B cell (primary cell): Measurements from ENCODE around the gene BTNL2. TPM values are rescaled to one million over a fixed set of nuclear protein-coding genes. Genes with fewer than 3 reads are reported as not detected.
A peak's percentile ranks its signal among the peaks of the same experiment; 100 is the strongest.

Source experiments
- ATAC-seq: fragments of 200-7000 bp; cut with Tn5 transposase; one replicate; pipeline ENCODE4 v1.10.0; 2021; ENCODE audit warnings: low read depth, mild to moderate bottlenecking, moderate number of reproducible peaks, moderate library complexity
- CTCF ChIA-PET: fragments of 350-600 bp; sonication (Branson Sonifier 250); formaldehyde crosslinking; loops from one replicate; lab custom pipeline; 2021; ENCODE audit warnings: antibody characterized with exemption, inconsistent platforms; lab: Charles Lee
- POLR2A ChIA-PET: fragments of 350-600 bp; sonication (Branson Sonifier 250); formaldehyde crosslinking; loops from one replicate; lab custom pipeline; 2021; ENCODE audit warnings: antibody characterized with exemption; lab: Charles Lee
- DNase-seq: peaks from one replicate; pipeline ENCODE4 v3.0.0; 2013
- H2AFZ ChIP-seq: 2 replicates; pipeline ENCODE4 v1.6.1; 2012; ENCODE audit warnings: mild to moderate bottlenecking, low read depth, low read length; ENCODE audit not compliant: insufficient read depth, poor library complexity, severe bottlenecking
- H3K27ac ChIP-seq, 2 donors: 1 replicate in 1 of 2; 2 replicates in 1 of 2; pipeline ENCODE4 v1.5.1; 2012 to 2013; ENCODE audit warnings: low read length in 2 of 2, mild to moderate bottlenecking in 2 of 2, moderate library complexity in 1 of 2
- H3K27me3 ChIP-seq, 4 experiments: fragments of 200-600 bp in 1 of 4; sonication (generic) in 1 of 4; replicated peaks in 1 of 4; 1 replicate in 2 of 4; 2 replicates in 2 of 4; pipeline versions ENCODE4 v1.6.1 to v1.7.0; 2013 to 2016; ENCODE audit warnings: low read length in 3 of 4, mild to moderate bottlenecking in 2 of 4, mixed read lengths in 1 of 4, moderate library complexity in 1 of 4; ENCODE audit not compliant: insufficient read depth in 4 of 4, control insufficient read depth in 3 of 4; ENCODE audit errors: control extremely low read depth in 1 of 4
- H3K36me3 ChIP-seq, 2 experiments: replicated peaks in 1 of 2; 1 replicate in 1 of 2; 2 replicates in 1 of 2; pipeline versions ENCODE4 v1.6.1 to v1.7.1; 2013; ENCODE audit warnings: low read length in 1 of 2; ENCODE audit not compliant: insufficient read depth in 2 of 2, control insufficient read depth in 1 of 2; ENCODE audit errors: control extremely low read depth in 1 of 2, extremely low read depth in 1 of 2
- H3K4me1 ChIP-seq, 2 donors: fragments of 200-600 bp in 1 of 2; sonication (generic) in 1 of 2; 1 replicate in 1 of 2; 2 replicates in 1 of 2; pipeline versions ENCODE4 v1.5.1 to v1.6.1; 2013 to 2017; ENCODE audit warnings: low read length in 2 of 2; ENCODE audit not compliant: control insufficient read depth in 2 of 2, insufficient read depth in 2 of 2
- H3K4me2 ChIP-seq: replicated peaks from 2 replicates; pipeline ENCODE3; 2012; ENCODE audit warnings: mild to moderate bottlenecking, low read depth, low read length; ENCODE audit not compliant: poor library complexity, severe bottlenecking
- H3K4me3 ChIP-seq, 5 experiments: fragments of 200-600 bp in 1 of 5; sonication (generic) in 1 of 5; 1 replicate in 3 of 5; 2 replicates in 2 of 5; pipeline versions ENCODE4 v1.5.1 to v1.7.0; 2011 to 2016; ENCODE audit warnings: low read length in 4 of 5, mild to moderate bottlenecking in 4 of 5, low read depth in 2 of 5, control low read depth in 1 of 5, moderate library complexity in 1 of 5; ENCODE audit not compliant: insufficient read depth in 1 of 5; ENCODE audit errors: control extremely low read depth in 1 of 5, extremely low read depth in 1 of 5
- H3K79me2 ChIP-seq: fragments of 200-600 bp; sonication (generic); one replicate; pipeline ENCODE4 v1.6.0; 2016; ENCODE audit warnings: low read length; ENCODE audit not compliant: control insufficient read depth, insufficient read depth
- H3K9ac ChIP-seq: fragments of 200-600 bp; sonication (generic); 2 replicates; pipeline ENCODE4 v1.6.1; 2017; ENCODE audit warnings: mild to moderate bottlenecking, low read length, moderate library complexity
- H3K9me3 ChIP-seq, 3 donors: one replicate each; pipeline versions ENCODE4 v1.6.1 to v1.7.1; 2013; ENCODE audit warnings: low read length in 2 of 3; ENCODE audit not compliant: control insufficient read depth in 2 of 3, insufficient read depth in 1 of 3; ENCODE audit errors: control extremely low read depth in 1 of 3
- H4K20me1 ChIP-seq: 2 replicates; pipeline ENCODE4 v1.6.0; 2012; ENCODE audit warnings: mild to moderate bottlenecking, low read length; ENCODE audit not compliant: insufficient read depth, control insufficient read depth, poor library complexity, severe bottlenecking
- H3K27ac Mint-ChIP-seq: one replicate; pipeline ENCODE4 v1.8.0; 2021; ENCODE audit warnings: mixed read lengths
- H3K27me3 Mint-ChIP-seq: one replicate; pipeline ENCODE4 v1.8.0; 2021; ENCODE audit warnings: mixed read lengths
- H3K4me1 Mint-ChIP-seq: one replicate; pipeline ENCODE4 v1.8.0; 2021; ENCODE audit warnings: mixed read lengths
- H3K4me3 Mint-ChIP-seq: one replicate; pipeline ENCODE4 v1.8.0; 2021; ENCODE audit warnings: mixed read lengths
- H3K9me3 Mint-ChIP-seq: one replicate; pipeline ENCODE4 v1.8.0; 2022; ENCODE audit warnings: mixed read lengths; ENCODE audit not compliant: insufficient read depth
- CTCF ChIP-seq: fragments of 200-600 bp; IDR thresholded peaks from one replicate; pipeline ENCODE4 v1.8.0; 2022; ENCODE audit warnings: antibody characterized with exemption, mild to moderate bottlenecking
- EZH2 ChIP-seq: IDR thresholded peaks from 2 replicates; pipeline ENCODE4 v1.6.1; 2012; ENCODE audit warnings: borderline replicate concordance, low read depth, mild to moderate bottlenecking, moderate library complexity, low read length; ENCODE audit not compliant: insufficient read depth, poor library complexity, severe bottlenecking
- WGBS: methylation state at CpG from one replicate; pipeline ENCODE4 v1.1.5; 2013; ENCODE audit warnings: missing lambda C conversion rate; ENCODE audit not compliant: insufficient coverage; 5-methylcytosine and 5-hydroxymethylcytosine counted together
- intact Hi-C: fragments of 100-400 bp; cut with micrococcal nuclease; formaldehyde crosslinking; loops from one replicate; pipeline ENCODE4 v1.10.0; 2022
- polyA plus RNA-seq: library from polyadenylated mRNA; depleted of rRNA; stranded (reverse); fragments of >200 nt; gene quantifications from 2 replicates; pipeline ENCODE4 v1.2.3, GENCODE V29; 2012
- total RNA-seq, 2 donors: library from RNA; stranded (reverse); fragments of 120-200 nt in 1 of 2; gene quantifications; 1 replicate in 1 of 2; 2 replicates in 1 of 2; pipeline versions ENCODE4 v1.2.3 to v1.2.4, GENCODE V29; 2013 to 2022

Gene BTNL2
- total and polyA plus RNA-seq, 2 donors (not counting 1 experiment from before 2014, with no cell fraction given), result not detected

GRCh38 chr6:32444433-32444832 is 37.5 kb upstream of the BTNL2 start:
- no peak overlapping the region for H3K27ac ChIP-seq
- Mint-ChIP-seq H3K4me1 (peaks cover 55% of the 10 kb centered on the region), H3K27ac (peak overlapping the region; percentile 60), H3K27me3 (no peaks in the 10 kb centered on the region), H3K4me3 (peak overlapping the region; percentile 98), H3K9me3 (peaks cover under 1% of the 10 kb centered on the region)
- DNase-seq, result no peak
- no peak overlapping the region for H2AFZ ChIP-seq
- peak overlapping the region; percentile 100 for H3K9ac ChIP-seq
- ATAC-seq, result no peak
- WGBS, result 71% methylated on average over 2 of the region's 2 CpGs
- H3K4me1 ChIP-seq, result peaks cover 36 to 38% of the 10 kb centered on the region in 2 donors
- H3K79me2 ChIP-seq, result peaks cover 50% of the 10 kb centered on the region
- no peaks in the 10 kb centered on the region for H3K9me3 ChIP-seq
- peaks cover 47% of the 10 kb centered on the region for H4K20me1 ChIP-seq
- peak overlapping the region in 2 of 5 experiments; percentile 99 to 100 for H3K4me3 ChIP-seq
- peak overlapping the region; percentile 85 for H3K4me2 ChIP-seq
- intact Hi-C loops, result no loop called here
- TF ChIP-seq CTCF, result no peak
- TF ChIP-seq EZH2, result no peak
- peaks cover 17 to 57% of the 10 kb centered on the region in 2 experiments for H3K36me3 ChIP-seq
- ChIA-PET CTCF (no interaction called here), POLR2A (no interaction called here)
- H3K27me3 ChIP-seq, result no peaks in the 10 kb centered on the region

- DNase-seq (no peak), ATAC-seq (no peak)
- H3K27me3 Mint-ChIP-seq, result no peaks in the 10 kb centered on the region
- Histone ChIP-seq H2AFZ (no peak overlapping the region), H3K36me3 (peaks cover 17 to 57% of the 10 kb centered on the region in 2 experiments), H3K9ac (peak overlapping the region; percentile 100), H3K27me3 (no peaks in the 10 kb centered on the region), H3K4me2 (peak overlapping the region; percentile 85), H4K20me1 (peaks cover 47% of the 10 kb centered on the region), H3K9me3 (peaks cover 0 to 6% (median 0%) of the 10 kb centered on the region in 3 donors), H3K27ac (peak overlapping the region; percentile 3 to 100), H3K4me1 (peaks cover 50 to 51% of the 10 kb centered on the region in 2 donors), H3K4me3 (peak overlapping the region; percentile 34 to 100 (median 93)), H3K79me2 (peaks cover 63% of the 10 kb centered on the region)
- peak overlapping the region; percentile 89 for H3K27ac Mint-ChIP-seq
- ChIA-PET CTCF (no interaction called here), POLR2A (interaction anchor here (0.9 to 1.3 kb wide), 4 partner anchors 24 to 224 kb away, joined by 3 to 4 read pairs (median 3); no protein-coding TSS in a partner anchor)
- H3K4me1 Mint-ChIP-seq, result peaks cover 64% of the 10 kb centered on the region
- 67% methylated on average over 7 of the region's 8 CpGs for WGBS
- peak overlapping the region; percentile 98 for H3K4me3 Mint-ChIP-seq
- TF ChIP-seq CTCF (no peak), EZH2 (no peak)
- intact Hi-C loops, result no loop called here
- peaks cover 4% of the 10 kb centered on the region for H3K9me3 Mint-ChIP-seq
Observed at GRCh38 chr6:32442977-32443552, 36.1 kb upstream of the BTNL2 start.
